HG03103 (cell line): ENCODE measurements around the gene CLNK.

Source experiments
- ATAC-seq: cut with Tn5 transposase; IDR thresholded peaks from one replicate; pipeline ENCODE4 v1.9.1; 2021; ENCODE audit warnings: low read depth; ENCODE audit not compliant: unreplicated experiment

The CLNK gene

GRCh38 chr4:10701702-10702460 is 17.3 kb upstream of the CLNK start:
- ATAC-seq = no peak

- no peak for ATAC-seq
These were observed 16.6 kb upstream of the CLNK start for GRCh38 chr4:10701161-10701560.

DNA sequence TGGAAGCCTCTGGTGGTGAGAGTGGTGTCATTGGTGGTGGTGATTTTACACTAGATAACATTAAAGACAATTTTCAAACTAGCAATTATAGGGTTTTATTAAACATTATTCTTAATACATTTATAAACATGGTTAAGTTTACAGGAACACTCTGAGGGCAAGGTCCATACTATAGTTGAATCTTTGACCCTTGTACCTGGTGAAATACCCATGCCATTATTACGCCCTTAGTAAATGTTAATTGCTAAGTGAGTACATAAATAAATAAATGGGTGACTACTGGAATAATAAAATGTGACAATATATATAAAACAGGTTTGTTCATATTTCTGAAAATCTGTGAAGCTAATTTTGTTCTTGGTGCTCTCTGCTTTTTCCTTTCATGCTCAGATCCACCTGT is 13.6 kb upstream of the CLNK start:
- ATAC-seq = no peak

DNA sequence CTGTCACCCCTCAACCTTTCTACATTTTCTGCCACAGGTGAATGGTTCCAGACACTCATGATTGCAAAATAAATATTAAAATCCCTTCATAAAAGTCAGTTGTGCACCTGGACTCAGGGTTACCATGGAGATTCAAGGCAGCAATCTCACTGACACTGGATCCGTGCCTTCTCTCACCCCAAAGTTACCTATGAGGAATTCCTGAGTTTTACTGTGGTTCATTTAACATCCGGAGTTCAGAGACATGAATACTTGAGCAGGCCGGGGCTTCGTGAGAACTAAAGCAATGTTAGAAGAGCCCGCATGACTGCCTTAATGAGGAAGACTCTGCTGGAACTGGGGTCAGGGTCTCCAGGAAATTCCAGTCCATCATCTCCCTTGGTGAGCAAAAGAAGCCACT is 12.5 kb upstream of the CLNK start:
- ATAC-seq = no peak

GRCh38 chr4:10696253-10696652 is 11.7 kb upstream of the CLNK start:
- ATAC-seq = no peak

GRCh38 chr4:10694828-10695209 is 10.3 kb upstream of the CLNK start:
- ATAC-seq = no peak

DNA sequence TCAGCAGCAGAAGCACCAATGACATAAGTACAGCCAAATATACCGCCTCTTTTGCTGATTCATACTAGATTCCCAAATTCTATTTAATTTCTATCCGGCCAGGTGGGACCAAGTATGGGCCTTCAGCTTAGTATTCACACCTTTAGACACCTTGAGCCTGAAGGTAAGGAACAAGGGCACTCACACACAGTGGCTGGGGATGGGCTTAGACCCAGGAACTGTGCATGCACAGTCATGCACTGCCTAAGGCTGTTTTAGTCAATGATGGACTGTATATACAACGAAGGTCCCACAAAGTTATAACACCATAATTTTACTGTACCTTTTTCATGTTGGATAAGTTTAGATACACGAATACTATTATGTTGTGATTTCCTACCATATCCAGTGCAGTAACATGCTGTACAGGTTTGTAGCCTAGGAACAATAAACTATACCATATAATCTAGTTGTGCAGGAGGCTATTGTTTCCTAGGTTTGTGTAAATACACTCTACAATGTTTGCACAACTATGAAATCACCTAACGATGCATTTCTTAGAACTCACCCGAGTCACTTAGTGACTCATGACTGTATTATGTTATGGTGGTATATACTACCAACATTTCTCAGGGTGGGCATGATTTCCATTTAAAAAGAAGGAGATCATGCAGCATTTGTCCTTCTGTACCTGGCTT is 9.7 kb upstream of the CLNK start:
- no peak for ATAC-seq

DNA sequence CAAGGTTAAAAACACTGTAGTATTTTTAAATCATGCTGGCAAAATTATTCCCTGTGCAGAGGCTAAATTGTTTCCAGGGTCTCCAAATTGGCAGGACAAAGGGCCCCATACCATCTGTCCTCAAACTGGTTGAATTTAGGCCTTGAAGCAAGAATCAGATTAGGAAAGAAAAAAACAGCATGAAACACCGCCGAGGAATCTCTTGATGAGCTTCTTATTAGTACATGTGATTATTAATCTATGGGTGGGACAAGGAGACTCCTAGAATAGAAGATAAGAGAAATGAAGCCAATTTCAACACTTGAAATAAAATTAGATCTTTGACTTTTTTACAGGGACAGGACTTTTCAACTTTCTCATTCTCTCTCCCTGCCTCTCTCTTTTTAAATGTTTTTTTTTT is 7.1 kb upstream of the CLNK start:
- ATAC-seq = no peak

- ATAC-seq = peak; percentile 39
These were observed 5.8 kb upstream of the CLNK start for GRCh38 chr4:10690185-10690907.

DNA sequence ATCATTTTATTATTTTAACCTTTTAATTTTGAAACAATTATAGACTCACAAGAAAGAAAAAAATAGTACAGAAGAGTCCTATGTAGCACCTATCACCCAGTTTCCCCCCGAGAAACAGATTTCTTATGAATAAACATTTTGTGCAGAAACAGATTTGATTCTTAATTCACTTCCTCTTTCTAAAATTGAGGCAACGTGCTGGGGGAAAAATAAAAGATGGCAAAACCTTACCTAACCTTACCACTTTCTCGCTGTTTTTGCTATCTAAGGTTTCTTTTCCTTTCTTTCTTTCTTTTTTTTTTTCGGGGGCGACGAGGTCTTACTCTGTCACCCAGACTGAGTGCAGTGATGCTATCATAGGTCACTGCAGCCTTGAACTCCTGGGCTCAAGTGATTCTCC is 4.3 kb upstream of the CLNK start:
- ATAC-seq = no peak

- ATAC-seq = peak; percentile 41
These were observed 3.5 kb upstream of the CLNK start for GRCh38 chr4:10688022-10688421.

GRCh38 chr4:10687526-10687925 is 3.0 kb upstream of the CLNK start:
- no peak for ATAC-seq

DNA sequence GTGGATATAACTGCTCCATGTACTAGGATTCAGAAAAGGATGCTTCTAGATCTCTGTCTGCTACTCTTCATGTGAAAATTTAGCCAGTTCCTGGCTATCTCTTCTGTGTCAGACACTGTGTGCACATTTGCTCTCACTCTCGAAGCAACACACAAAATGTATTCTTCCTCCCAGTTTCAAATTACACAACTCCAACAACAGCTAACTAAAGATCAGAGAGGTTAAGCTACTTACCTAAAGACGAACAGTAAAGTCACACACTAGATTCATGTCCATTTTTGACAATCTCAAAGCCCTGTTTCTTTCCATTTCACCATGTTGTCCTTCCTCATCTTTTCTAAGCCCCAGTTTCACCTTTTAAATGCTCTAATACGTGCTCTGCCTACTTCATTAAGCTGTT is 2.2 kb downstream of the CLNK start:
- no peak for ATAC-seq

DNA sequence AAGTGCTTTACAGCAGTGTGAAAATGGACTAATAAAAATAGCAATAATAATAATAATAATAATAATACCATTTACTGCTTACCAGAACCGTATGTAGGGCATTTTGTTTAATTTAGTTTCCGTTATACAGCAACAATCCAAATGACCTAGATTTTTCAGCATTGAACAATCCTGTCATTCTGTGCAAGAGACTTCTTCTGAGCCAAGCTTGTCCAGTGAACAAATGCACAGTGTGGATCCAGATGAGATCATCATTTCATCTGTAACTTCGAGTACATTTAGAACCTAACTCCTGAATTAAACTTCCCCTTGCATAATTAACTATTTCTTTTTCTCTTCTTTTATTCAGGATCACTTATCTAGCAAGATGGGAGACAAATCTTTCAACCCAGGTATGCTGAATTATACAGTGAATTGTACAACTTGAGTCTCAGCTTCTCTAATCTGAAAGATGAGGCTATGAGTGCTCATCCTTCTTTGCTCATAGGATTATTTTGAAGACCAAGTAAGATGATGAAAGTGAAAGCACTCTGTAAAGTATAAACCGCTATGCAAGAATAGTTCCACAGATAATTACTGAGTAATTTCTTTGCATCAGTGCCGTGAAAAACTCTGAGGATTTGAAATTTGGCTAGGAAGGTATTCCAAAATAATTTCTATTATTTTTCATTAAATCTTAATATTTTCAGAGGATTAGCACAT is 6.6 kb downstream of the CLNK start:
- peak; percentile 50 for ATAC-seq

DNA sequence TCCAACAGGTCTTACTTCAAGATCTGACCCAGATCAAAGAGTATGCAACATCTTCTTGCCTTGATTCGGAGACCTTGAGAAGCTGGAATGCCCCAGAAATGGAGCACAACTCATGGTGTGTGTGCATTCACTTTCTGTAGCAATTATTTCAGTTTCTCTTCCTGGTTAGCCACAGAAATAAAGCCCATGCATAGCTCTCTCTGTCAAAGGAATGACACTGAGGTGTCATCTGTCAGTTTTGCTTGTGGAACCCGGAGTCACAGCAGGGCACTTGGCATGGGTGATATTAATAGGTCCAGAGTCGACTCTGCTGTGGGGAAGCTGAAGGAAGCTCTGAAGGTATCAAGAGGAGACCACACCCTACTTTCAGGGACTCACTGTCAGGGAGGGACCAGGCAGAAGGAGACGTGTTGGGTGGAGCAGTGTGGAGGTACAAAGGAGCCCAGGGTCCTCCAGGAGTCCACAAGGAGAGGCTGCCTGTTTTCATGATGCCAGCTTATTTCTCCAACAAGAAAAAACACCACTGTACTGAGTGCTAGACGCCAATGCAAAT is 10.7 kb downstream of the CLNK start:
- peak; percentile 63 for ATAC-seq

DNA sequence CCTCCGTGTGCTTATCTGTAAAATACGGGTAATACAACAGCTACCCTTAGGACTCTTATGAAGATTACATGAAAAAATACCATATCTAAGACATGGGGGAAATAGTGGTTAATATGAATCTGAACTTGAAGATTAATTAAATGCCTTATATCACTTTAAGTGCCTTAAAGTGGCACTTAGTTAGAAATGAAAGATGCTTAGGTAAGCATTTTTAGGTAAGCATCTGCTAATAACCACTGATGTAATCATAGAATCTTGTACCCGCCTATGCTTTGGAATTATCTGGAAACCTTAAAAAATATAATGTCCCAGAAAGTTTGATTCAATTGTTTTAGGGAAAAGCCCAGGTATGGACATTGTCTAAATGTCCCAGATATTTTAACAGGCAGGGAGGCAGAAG is 12.2 kb downstream of the CLNK start:
- no peak for ATAC-seq

GRCh38 chr4:10671799-10672198 is 12.8 kb downstream of the CLNK start:
- no peak for ATAC-seq

DNA sequence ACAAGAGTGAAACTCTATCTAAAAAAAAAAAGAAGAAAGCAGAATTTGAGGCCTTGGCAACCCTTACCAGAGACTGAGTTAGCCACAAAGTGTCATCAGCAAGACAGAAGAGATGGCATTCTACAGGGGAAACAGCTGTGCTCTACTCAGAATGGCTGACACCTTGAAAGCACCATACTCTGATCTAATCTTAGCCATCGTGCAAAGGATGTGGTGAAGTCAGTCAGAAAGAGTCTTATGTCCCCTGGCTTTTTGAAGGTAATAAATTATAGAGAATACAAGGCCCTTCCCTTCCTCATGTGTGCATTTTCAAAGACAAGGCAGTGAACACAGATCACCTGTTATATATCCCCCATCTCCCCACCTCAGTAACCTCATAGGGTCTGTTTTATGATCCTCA is 13.2 kb downstream of the CLNK start:
- ATAC-seq = peak; percentile 83

DNA sequence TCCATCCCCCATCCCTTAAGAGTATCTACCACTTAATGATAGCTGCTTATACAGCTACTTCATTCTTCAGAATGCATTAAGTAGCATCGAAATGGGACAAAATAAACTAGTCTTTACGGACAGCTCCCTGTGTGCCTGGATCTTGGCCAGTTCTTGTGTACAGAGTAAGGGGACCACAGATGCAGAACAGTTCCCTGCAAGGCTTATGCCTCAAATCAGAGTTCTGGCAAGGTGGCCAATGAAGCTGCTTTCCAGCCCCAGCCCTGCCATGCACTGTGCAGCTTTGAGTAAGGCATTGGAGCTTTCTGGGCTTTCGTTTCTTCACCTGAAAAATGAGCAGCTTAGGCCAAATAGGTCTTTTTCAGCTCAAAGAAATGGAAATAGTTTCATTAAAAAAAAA is 14.2 kb downstream of the CLNK start:
- ATAC-seq = no peak

- no peak for ATAC-seq
These were observed 16.8 kb downstream of the CLNK start for GRCh38 chr4:10667701-10668326.
